Tibial artery (tissue), 4 donors: ENCODE data around the gene SCUBE1.

Source experiments
- DNase-seq, 2 donors: peaks; one replicate each; pipeline ENCODE4 v3.0.0-alpha.2; 2019
- H3K27ac ChIP-seq, 2 donors: fragments of 200-600 bp; sonication (generic) in 1 of 2; 1 replicate in 1 of 2; 2 replicates in 1 of 2; pipeline ENCODE4 v1.5.1; 2018 to 2019; ENCODE audit warnings: mild to moderate bottlenecking in 1 of 2
- H3K27me3 ChIP-seq, 2 donors: fragments of 200-600 bp; sonication (generic) in 1 of 2; one replicate each; pipeline versions ENCODE4 v1.5.1 to v1.6.0; 2016 to 2019
- H3K36me3 ChIP-seq, 3 donors: fragments of 200-600 bp; sonication (generic) in 2 of 3; one replicate each; pipeline ENCODE4 v1.5.1; 2016 to 2019; ENCODE audit warnings: mild to moderate bottlenecking in 2 of 3
- H3K4me1 ChIP-seq, 4 donors: fragments of 200-600 bp; sonication (generic) in 2 of 4; 1 replicate in 3 of 4; 2 replicates in 1 of 4; pipeline ENCODE4 v1.5.1; 2016 to 2019
- H3K4me3 ChIP-seq, 2 donors: fragments of 200-600 bp; sonication (generic) in 1 of 2; 1 replicate in 1 of 2; 2 replicates in 1 of 2; pipeline ENCODE4 v1.5.1; 2018 to 2019; ENCODE audit warnings: mild to moderate bottlenecking in 2 of 2
- H3K9me3 ChIP-seq, 3 donors: fragments of 200-600 bp; sonication (generic) in 1 of 3; one replicate each; pipeline ENCODE4 v1.5.1; 2016 to 2019
- CTCF ChIP-seq, 2 experiments: fragments of 200-600 bp in 1 of 2; fragments of 450-650 bp in 1 of 2; IDR thresholded peaks; one replicate each; pipeline ENCODE4 v1.5.1; 2017 to 2019; ENCODE audit warnings: antibody characterized with exemption in 2 of 2, mild to moderate bottlenecking in 1 of 2, moderate library complexity in 1 of 2
- intact Hi-C: fragments of 100-400 bp; cut with DNase I; formaldehyde crosslinking; loops from one replicate; pipeline ENCODE4 v1.15.0; 2023; ENCODE audit warnings: low total_unique reads

The SCUBE1 gene

DNA sequence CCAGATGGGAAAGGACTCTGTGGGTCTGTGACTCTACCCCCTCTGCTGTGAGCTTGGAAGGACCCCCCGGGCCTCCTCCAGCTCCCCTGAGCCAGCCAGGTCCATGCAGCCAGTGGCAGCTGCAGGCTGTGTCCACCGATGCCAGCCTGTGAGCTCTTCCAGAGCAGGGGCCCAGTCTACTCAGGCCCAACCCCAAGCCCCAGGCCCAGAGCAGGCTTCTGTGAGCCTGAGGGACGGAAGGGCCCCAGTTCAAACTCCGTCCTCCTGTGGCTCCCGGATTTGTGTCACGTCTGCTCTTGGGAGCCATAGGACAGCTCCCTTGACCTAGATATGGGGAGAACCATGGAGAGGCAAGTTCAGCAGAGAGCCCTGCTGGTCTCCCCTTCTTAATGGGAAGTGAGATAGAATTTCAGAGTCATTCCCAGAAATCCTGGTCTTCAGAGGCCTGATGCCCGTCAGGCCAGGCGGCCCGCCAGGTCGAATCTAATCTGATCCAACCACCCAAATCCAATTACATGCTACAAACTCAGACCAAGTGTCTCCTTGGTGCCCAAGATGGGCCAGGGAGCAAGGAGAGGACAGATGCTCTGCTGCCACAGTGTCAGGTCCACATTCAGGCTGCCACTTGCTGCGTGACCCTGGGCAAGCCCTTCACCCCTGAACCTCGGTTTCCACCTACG, 75.1 kb downstream of the SCUBE1 start:
- peaks cover 0 to 79% of the 10 kb centered on the region in 2 donors for H3K27me3 ChIP-seq
- no peak overlapping the region for H3K4me3 ChIP-seq
- intact Hi-C loops, result no loop called here
- H3K9me3 ChIP-seq, result no peaks in the 10 kb centered on the region
- H3K4me1 ChIP-seq, result peaks cover 0 to 11% (median 5%) of the 10 kb centered on the region in 4 donors
- TF ChIP-seq CTCF (IDR thresholded peaks at IDR 0.05), result no peak
- DNase-seq, result no peak
- H3K36me3 ChIP-seq, result no peaks in the 10 kb centered on the region
- H3K27ac ChIP-seq, result no peak overlapping the region

- Histone ChIP-seq H3K36me3 (no peaks in the 10 kb centered on the region), H3K4me3 (no peak overlapping the region), H3K27ac (no peak overlapping the region), H3K4me1 (peaks cover 0 to 11% (median 5%) of the 10 kb centered on the region in 4 donors), H3K9me3 (no peaks in the 10 kb centered on the region), H3K27me3 (peaks cover 0 to 79% of the 10 kb centered on the region in 2 donors)
- no peak for DNase-seq
- no peak for TF ChIP-seq CTCF (IDR thresholded peaks at IDR 0.05)
- intact Hi-C loops, result no loop called here
These were observed 75.7 kb downstream of the SCUBE1 start for GRCh38 chr22:43267332-43267980.

- Histone ChIP-seq H3K4me1 (peaks cover 0 to 11% (median 5%) of the 10 kb centered on the region in 4 donors), H3K27me3 (peaks cover 0 to 69% of the 10 kb centered on the region in 2 donors), H3K36me3 (no peaks in the 10 kb centered on the region), H3K4me3 (no peak overlapping the region), H3K9me3 (no peaks in the 10 kb centered on the region), H3K27ac (no peak overlapping the region)
- no peak for DNase-seq
- intact Hi-C loops, result no loop called here
- no peak for TF ChIP-seq CTCF (IDR thresholded peaks at IDR 0.05)
These were observed 77.1 kb downstream of the SCUBE1 start for GRCh38 chr22:43266076-43266475.

- no peak overlapping the region for H3K4me3 ChIP-seq
- H3K36me3 ChIP-seq, result no peaks in the 10 kb centered on the region
- DNase-seq, result peak in 1 of 2 donors; percentile 30
- no peaks in the 10 kb centered on the region for H3K9me3 ChIP-seq
- no peak overlapping the region for H3K27ac ChIP-seq
- peaks cover 0 to 11% (median 5%) of the 10 kb centered on the region in 4 donors for H3K4me1 ChIP-seq
- peaks cover 0 to 57% of the 10 kb centered on the region in 2 donors for H3K27me3 ChIP-seq
- intact Hi-C loops, result no loop called here
- no peak for TF ChIP-seq CTCF (IDR thresholded peaks at IDR 0.05)
These were observed 79.3 kb downstream of the SCUBE1 start for GRCh38 chr22:43263645-43264514.

DNA sequence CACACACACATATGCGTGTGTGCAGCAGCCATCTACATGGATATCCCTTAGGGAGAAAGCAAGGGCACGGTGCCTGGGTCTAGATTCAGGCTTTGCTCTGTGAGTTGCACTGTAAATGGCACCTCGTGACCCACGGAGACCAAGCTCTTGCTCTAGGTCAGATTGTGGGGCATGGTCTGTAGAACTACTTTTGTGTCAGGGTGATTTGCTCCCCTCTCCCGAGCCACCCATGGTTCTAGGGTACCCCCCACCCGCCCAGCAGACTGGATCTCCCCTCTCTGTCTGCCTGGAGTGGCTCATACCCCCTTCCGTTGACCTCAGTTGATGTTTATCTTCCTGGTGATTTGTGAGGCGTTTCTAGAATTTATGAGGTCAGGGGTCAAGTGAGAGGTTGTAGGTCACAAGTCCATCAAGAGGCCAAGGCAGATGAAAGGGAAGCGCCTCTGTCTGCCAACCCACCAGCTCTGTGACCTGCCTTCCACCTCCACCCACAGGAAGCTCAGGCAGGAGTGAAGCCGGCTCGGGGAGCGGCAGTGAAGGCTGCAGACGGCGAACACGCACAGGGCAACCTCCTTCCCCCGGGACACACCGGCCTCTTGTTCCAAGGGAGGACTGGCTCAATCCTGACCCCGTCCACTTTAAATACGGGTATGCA, 80.1 kb downstream of the SCUBE1 start:
- Histone ChIP-seq H3K4me3 (no peak overlapping the region), H3K27me3 (peaks cover 0 to 49% of the 10 kb centered on the region in 2 donors), H3K27ac (no peak overlapping the region), H3K9me3 (no peaks in the 10 kb centered on the region), H3K36me3 (no peaks in the 10 kb centered on the region), H3K4me1 (peaks cover 0 to 11% (median 5%) of the 10 kb centered on the region in 4 donors)
- intact Hi-C loops, result no loop called here
- no peak for TF ChIP-seq CTCF (IDR thresholded peaks at IDR 0.05)
- DNase-seq, result no peak
